NCI-H2196 treated with DMSO at 0.1 percent for 48 hours (cell line): ENCODE measurements around the gene LAP3.

Experiments
- DNase-seq: peaks from one replicate; lab custom pipeline; 2025; ENCODE audit not compliant: unreplicated experiment; lab: John Stamatoyannopoulos, UW

Gene LAP3

DNA sequence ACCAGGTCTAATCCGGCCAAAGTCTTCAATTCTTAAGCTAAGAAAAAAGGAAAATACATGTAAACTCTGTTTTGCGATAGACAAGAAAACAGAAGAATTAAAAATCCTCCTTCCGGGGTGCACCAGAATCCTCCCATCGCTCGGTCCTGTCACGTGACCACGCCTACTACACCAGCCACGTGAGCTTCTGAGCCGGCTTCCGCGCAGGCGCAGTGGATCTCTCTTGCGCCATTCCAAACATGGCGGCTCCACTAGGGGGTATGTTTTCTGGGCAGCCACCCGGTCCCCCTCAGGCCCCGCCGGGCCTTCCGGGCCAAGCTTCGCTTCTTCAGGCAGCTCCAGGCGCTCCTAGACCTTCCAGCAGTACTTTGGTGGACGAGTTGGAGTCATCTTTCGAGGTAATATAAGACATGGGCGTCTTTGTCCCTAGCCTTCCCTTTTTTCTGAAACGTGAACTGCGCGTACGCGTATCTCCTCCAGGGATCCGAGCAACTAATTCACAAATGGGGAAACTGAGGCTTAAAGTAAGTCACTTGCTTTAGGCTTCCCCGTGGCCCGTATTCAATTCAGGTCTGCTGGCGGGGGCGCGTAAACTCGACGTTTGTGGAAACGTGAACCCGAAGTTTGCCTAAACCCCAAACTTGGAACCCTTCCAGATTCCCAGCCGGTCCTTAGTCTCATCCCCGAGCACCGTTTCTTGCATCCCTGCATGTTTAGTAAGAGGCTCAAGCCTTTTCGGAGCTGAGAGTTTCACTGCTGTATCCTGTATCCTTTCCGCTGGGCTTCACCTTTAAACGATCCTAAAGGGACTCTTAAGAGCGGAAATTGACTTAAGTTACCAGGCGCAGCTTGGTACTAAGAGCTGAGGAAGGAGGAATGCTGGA is 37.7 kb downstream of the LAP3 start, which contains the start of gene MED28:
TSS of gene MED28 (plus strand) at position 226 of the 884 bp plus-strand sequence. CDS start at position 240, 14 bp downstream.
- peak; percentile 74 for DNase-seq

DNA sequence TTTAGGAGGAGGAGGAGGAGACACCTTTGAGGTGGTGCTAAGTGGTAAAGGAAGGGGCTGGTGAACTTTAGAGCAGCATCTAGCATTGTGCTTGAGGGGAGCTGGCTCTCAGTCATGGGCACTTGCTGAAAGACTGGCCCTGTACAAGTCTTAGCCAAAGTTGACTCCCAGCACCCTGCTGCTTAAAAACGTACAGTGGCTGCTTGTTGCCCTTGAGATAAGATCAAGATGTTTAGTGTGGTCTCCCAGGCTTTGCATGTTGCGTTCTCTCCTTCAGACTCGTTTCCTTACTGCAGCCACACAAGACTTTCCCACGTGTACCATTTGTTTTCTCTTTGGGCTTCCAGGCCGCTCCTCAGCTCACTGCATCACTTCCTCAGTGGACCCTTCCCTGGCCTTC is 39.3 kb downstream of the LAP3 start:
- DNase-seq, result no peak

DNA sequence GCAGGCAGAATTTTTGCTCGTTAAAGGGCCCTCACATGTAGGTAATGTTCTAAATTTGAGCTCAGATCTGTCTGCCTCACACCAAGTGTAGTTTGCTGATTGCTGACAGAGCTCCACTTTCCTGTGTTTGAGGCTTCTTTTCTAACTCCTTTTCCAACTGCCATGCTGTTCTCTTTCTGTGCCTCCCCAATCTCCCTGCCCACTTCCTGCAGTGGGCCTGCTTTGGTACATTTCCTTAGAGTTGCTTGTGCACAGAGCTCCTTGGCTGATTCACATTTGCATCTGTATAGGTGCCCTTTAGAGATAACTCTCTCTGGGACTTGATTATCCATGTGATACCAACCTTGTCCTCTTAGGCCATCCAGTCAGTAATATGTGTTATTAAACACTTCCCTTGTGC is 41.9 kb downstream of the LAP3 start:
- DNase-seq, result no peak

DNA sequence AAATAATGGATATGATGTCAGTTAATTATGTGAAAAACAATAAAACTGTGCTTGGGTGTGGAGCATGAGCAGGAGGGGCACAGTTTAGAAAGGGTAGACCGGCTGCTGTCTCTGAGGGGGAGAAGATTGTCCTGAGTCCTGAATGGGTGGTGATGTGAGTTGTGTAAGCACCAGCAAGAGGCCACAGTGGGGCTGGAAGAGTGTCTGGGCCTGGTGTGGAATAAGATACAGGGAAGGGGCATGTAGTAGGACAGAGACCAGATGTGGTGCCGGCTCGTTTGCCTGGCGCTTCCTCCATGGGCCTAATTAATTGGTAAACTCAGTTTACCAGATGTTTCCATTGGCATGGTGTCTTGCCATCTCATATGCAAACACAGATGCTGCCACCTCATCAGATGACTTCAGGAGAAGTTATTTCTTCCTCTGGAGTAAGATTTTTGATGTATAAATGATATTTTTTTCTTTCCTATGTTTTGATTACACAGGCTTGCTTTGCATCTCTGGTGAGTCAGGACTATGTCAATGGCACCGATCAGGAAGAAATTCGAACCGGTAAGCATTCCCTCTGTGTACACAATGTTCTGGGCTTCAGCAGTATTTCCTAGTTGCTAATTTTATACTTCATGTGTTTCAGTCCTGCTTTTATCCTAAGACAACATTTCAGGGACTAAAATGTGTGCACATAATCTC is 42.6 kb downstream of the LAP3 start:
- DNase-seq, result no peak

DNA sequence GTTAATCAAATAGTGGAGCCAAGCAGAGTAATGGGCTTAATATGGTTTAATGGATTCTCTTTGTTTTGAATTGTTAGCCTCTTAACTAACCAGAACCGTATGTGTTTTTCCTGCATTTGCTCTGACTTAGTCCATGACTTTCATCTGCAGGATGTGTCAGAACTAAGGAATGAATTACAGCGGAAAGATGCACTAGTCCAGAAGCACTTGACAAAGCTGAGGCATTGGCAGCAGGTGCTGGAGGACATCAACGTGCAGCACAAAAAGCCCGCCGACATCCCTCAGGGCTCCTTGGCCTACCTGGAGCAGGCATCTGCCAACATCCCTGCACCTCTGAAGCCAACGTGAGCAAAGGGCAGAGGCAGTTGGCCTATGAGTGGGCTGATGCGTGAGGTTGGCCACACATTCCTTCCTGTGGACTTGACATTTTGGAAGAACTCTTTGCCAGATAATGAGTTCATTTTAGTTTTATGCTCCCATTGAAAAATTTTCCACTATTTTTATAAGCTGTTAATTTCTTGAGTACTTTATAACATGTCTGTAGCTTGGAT is 46.5 kb downstream of the LAP3 start:
- no peak for DNase-seq

DNA sequence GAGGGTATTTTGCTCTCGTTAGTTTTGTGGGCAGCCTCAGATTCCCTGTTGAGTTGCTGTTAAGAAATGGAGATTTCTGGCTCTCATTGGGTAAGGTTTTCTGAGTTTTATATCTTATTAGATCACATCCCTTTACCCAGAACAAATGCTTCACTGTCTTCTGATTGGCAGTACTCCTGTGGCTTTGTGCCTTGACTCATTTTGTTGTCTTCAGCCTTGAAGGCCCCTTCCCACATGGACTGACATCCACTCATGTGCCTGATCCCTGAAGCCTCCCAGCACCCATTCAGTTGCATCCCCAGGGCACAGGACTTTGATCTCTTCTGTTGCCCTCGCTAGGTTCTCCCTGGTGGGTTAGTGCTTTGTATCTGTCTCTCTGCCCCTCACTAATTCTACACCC is 47.8 kb downstream of the LAP3 start:
- DNase-seq, result no peak

DNA sequence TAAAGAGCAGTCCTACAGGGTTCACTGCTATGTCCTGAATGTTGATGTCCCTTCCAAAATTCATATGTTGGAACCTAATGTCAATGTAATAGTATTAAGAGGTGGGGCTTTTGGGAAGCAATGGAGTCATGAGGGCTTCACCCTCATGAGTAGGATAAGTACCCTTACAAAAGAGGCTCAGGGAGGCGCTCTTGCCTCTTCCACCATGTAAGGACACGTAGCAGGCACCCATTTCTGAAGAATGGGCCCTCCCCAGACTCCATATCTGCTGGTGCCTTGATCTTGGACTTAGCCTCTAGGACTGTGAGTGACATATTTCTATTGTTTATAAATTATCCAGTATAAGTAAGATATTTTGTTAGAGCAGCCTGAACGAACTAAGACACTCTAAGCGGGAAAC is 53.2 kb downstream of the LAP3 start:
- DNase-seq, result no peak

DNA sequence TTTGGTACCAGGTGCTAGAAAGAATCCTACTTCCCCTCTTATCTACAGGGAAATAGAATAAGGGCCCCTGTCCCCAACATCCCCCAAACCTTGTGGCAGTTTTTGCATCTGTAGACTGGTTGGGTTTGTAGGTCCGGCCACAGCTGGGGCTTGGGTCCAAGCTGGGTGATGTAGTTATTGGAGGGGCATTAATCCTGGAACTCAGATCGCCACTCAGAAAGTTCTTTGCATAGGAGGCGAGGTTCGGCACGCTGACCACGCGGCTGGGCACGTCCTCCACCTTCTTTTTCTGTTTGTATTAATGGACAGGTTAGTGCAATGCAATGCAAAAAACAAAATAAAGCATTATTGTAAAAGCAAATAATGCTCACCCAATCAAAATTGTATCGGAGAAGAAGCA is 56.6 kb downstream of the LAP3 start:
- DNase-seq, result no peak

DNA sequence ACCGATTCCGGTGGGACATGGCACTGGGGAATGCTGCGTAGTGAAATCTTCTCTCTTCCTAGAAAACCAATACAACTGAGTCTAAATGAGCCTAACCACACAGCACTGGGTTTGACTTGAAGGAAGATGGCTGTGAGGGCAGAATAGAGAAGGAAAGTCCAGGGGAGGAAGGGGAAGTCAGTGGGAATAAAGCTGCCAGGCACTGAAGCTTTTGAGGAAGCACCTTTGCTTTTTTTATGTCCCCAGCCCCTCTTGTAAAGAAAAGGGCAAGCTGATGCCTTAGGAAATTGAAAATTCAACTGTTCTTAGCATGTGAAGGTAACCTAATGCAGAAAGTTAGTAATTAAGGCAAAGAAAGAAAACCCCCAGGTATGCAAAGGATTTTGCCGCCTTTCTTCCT is 58.1 kb downstream of the LAP3 start:
- no peak for DNase-seq

DNA sequence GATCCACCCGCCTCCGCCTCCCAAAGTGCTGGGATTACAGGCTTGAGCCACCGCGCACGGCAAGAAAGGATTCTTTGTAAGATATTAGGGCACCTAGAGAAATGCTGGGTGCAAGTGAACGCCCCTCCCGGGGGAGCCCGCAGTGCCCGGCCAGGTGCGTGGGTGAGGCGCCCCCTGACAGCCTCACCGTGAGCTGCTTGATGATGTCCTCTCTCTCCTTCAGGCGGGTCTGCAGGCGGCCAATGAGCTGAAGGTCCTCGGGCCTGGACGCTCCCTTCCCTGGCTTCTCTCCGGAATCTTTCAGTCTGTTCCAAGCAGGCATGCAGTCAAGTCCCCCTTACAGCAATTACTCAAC is 59.3 kb downstream of the LAP3 start:
- DNase-seq, result no peak

DNA sequence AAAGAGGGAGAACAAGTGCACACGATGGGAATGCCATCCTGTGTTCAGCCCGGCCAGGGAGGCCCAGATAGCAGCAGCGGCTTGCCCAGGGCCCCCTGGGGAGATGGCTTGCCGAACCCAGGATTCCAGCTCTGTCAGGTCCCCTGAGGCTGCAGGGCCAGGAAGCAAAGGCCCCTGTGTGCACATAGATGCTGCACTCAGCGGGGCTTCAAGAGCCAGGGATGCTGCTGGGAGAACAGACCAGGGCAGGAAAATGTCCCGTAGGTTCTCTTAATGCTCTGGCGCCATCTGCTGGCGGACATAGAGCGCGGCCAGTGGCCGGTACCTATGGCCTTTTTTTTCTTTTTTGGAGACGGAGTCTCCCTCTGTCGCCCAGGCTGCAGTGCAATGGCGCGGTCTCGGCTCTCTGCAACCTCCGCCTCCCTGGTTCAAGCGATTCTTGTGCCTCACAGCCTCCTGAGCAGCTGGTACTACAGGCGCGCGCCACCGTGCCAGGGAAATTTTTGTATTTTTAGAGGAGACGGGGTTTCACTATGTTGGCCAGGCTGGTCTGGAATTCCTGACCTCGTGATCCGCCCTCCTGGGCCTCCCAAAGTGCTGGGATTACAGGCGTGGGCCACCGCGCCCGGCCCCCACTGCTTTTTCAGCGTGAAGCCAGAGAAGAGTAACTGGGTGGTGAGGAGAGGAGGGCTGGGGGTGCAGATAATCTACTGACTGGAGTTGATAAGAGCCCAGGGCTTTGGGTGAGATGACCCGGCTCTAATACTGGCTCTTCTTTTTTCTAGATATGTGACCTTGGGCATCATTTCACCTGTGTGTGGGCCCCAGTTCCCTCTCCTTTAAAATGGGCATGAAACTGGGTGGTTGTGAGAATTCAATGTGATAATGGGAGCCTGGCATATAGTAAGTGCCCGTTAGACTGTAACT is 60.0 kb downstream of the LAP3 start:
- peak; percentile 42 for DNase-seq

DNA sequence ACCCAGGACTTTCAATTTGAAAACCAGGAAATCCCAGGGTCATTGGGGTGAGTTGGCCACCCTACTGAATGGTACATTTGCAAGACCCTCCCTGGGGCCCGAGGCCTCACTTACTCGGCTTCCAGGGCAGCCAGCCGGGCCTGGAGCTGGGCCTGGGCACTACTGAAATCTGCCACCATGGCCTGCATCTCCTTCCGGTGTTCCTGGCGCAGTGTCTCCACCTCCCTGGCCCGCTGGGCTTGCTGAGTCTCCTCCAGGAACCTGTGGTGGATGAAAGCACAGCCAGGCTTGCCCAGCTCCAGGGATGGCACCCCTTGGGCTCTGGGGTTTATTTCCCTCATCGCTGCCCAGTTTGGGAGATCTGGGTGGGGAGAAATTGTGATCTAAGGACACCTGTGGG is 62.1 kb downstream of the LAP3 start:
- no peak for DNase-seq

DNA sequence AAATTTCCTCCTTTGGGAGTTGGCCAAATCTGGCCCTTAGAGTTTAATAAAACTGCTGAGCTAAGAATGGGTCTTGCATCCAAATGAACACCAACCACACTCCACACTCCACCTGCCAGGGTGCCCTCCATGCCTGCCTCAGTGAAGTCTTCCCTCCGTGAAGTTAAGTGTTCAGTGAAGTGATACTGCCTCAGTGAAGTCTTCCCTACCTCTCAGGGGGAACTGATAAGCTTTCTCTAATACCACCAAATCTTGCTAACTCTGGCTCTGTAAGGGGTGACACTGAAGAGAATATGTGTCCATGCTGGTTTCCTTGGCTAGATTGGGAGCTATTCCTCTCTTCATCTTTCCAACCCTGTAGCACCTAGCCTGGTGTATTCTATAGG is 65.4 kb downstream of the LAP3 start:
- DNase-seq, result no peak

DNA sequence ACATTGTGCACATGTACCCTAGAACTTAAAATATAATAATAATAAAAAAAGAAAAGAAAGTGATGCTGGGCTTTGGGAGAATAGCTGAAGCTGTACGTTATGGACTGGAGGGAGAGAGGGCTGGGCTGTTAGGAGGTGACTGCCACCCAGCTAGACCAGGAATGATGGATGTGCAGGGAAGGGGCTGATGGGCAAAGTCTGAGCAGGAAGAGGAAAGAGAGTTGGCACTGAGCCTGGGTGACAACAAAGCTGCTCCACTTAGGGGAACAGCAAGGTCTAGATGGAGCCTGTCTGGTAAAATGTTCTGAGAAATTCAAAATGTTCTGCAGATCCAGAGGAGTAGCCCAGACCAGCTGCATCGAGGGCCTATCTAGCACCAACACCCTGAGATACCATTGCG is 69.7 kb downstream of the LAP3 start:
- DNase-seq, result no peak

DNA sequence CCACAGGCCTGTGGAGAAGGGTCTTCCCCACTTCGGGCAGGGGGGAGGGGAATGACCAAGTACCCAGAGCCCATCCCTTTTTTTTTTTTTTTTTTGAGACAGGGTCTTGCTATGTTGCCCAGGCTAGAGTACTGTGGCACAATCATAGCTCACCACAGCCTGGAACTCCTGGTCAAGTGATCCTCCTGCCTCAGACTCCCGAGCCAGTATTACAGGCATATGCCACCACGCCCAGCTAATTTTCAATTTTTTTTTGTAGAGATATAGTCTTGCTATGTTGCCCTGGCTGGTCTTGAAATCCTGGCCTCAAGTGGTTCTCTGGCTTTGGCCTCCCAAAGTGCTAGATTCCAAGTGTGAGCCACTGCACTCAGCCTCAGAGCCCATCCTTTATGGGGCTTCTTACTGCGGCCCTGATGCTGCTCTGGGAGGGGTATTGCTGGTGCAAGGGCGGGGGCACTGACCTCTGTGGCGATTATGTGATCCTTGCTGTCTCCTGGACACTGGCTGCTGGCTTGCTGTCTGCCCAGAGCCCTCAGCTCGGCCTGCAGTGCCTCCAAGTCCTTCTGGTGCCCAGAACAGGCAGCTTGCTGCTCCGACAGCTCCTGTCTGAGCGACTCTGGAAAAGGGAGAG is 70.3 kb downstream of the LAP3 start:
- DNase-seq, result no peak

DNA sequence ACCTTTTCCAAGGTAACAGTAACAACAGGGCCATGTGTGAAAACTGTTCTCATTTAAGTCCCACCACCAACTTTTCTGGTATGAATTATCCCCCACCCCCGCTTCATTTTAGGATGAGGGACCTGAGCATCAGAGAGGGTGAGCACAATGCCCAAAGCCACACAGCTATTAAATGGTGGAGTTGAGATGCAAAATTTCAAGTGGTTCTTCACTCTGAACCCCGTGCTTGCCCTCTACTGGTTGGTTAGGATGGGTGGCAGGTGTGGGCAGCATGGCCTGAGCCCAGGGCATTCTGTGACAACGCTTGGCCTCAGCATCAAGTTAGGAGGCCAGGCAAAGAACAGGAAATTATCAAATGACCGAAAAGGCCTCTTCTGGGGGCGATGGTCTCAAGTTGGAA is 70.9 kb downstream of the LAP3 start:
- no peak for DNase-seq

DNA sequence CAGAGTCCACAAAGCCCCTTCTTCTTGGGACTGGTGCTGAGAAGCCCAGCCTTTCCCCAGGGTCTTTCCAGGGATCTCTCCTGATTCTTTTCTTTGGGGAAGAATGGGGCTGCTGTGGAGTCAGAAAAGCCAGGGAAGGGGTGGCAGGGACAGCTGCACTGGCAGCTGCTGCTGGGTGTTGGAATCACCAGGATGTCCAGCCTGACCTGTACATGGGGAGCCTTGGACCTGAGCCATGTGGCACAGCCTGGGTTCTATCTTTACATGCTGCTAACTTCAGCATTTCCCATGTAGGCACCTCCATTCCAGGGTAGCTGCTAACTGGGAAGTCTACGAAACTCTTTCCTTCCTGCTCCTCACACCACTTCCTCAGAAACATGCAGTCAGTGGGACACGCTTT is 73.4 kb downstream of the LAP3 start:
- DNase-seq, result no peak

DNA sequence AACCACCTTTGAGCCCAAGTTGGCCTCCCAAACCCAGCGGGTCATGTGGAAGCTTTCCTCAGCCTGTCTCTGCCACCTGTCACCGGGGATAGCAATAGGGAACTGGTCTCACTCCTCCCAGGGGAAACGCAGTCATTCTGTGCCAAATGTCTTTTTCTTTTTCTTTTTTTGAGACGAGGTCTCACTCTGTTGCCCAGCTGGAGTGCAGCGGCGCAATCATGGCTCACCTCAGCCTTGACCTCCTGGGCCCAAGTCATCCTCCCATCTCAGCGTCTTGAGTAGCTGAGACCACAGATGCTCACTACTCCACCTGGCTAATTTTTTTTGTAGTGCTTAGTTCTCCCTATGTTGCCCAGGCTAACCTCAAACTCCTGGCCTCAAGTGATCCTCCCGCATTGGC is 77.7 kb downstream of the LAP3 start:
- DNase-seq, result no peak

DNA sequence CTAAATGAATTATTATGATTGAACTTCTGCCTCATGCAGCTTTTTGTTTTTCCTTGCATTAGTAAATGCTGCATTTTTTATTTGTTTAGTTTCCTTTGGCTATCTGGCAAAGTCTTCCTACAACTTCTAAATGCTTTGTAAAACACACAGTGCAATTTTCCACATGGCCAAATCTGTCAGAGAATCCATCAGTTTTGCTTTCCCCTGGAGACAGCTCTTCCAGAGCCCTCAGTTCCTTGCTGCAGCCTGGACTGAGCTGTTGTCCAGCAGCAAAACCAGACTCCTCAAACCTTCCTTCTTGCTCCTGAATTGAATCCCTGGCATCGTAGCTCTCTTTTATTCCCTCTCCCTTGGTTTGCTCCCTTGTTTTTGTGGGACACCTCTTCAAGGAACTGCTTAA is 80.1 kb downstream of the LAP3 start:
- DNase-seq, result no peak
